ENCODE results near the gene TEX22.

TEX22 gene

DNA sequence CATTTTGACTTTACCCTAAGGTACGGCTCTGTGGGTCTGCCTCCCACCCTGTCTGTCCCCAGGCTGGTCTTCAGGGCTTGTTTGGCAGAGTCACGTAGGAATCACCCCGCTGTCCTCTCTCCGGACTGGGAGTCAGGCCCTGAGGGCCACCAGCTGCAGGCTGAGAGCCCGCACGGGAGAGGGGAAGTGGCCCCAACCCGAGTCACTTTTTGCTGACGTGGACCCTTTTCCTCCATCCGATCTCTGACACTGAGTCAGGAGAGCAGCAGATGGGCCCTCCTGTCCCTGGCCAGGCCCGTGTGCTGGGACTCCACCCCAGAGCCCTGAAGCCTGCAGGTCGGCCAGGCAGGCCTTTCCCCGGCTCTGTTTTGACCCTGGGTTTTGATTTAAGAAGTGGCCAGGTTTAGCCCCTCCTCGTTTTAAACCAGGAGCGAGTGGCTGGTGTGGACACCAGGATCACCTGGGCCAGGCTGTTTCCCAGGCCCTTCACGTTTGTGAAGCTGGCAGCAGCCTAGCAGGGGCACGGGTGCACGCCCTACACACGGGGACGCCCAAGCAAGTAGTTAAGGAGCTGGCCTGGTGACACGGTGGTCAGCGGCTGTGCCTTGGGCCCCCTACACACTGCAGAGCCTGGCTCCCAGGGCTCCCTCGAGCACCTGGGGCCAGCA lies 12.5 kb upstream of the TEX22 start:
- no peak for DNase-seq

DNA sequence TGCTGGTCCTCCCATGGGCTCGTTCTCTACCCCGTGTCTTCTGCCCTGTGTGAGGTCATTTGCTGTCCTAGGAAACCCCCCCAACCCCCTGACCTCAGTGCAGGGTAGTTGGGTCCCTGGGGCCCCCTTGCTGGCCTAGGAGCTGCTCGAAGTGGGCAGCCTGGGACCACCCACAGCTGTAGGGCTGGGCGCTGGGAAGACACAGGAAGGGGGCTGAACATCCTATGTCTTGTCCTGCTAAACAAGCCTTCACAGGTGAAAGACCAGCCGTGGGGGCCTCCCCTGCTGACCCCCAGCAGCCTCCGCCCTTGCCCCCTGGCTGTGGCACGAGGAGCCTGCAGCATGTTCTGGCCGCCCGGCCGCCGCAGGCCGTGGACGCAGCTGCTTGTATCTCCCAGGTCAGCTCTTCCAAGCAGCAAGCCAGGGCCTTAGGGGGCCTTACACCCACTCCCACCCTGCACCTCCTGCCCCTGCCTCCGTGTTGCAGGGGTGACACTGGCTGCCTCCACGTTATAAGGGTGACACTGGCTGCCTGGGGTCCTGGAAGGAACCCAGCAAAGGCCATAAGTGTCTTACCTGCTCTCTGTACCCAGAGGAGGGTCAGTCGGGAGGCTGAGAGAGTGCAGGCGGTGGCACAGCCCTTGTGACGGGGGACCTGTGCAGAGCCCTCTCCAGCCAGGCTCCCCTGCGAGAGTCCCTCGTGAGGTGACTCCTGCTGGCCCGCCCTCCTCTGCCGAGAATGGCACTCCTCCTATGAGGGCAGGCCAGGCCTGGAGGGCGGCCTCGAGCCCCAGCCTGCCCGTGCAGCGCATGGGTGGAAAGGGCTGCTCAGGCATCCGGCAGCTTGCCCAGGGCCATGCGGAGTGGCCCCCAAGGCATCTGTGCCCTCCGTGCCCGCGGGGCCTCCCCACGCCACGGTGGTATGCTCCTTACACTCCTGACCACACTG lies 11.5 kb upstream of the TEX22 start:
- no peak for DNase-seq

DNA sequence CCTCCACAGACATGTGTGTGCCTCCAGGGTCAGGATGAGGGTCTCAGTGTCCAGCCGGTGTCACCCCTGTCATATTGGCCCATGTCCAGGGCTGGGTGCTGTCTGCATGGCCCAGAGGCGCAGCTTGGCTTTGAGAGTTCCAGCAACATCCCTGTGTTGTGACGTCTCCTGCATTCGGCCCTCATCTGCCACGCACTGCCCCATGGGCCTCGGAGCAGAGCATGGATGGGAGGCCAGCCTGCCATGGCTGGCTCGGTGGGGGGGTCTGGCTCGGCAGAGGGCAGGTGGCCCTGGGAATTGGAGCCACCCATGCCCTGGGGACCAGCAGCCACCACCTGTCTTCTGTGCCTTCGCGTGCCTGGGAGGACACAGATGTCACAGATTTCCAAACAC lies 10.8 kb upstream of the TEX22 start:
- DNase-seq: no peak

DNA sequence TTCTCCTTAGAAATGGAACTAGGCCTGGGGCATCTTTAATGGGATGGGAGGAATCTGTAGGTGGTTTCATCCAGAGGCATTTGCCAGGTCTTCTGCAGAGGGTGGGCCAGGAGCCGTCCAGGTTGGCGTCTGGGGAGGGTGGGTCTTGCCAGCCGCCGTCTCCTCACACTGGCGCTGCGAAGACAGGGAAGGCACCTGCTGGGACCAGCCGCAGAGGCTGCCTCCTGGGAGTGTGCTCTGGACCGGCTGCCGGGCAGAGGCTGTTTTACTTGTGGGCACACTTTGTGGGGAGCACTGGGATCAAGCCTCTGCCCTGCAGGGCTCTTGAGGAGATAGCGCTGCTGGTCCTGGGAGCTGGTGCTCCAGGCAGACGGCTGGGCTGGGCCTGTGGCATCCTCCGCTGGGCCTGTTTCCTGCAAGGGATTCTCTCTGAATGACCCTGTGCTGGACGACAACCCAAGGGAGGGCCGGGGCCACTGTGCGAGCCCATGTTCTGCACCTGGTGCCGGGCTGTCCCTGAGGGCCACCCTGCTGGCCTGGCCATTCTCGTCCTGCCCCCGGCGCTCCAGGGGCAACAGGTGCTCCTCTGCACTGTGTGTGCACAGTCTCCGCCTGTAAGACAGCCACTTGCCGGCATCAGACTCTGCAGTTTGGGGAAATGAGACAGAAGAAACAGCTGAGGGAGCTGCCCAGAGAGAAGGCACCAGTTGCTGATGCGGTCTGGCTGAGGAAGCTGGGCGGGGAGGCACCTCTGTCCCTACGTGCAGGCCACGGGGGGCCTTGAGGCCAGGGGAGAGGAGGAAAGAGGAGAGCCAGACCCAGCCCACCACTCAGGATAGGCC lies 10.0 kb upstream of the TEX22 start:
- DNase-seq: no peak

DNA sequence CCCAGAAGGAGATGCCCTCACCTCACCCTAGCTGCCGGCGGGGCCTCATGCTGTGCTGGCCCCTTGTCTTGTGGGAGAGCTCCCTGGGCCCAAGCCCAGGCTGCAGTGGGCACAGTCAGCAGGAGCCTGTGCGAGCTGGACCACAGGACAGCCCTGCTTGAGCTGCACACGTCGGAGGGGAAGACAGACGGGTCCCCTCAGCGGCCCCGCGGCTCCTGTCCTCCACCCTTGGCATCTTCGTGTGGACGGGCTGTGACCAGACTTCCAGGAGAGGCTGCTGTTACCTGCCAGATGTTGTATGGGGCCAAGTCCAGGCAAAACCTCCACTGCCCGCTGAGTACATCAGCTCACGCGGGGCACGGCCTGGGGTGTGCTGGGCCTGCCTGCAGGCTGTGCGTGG lies 9.4 kb upstream of the TEX22 start:
- DNase-seq: no peak

DNA sequence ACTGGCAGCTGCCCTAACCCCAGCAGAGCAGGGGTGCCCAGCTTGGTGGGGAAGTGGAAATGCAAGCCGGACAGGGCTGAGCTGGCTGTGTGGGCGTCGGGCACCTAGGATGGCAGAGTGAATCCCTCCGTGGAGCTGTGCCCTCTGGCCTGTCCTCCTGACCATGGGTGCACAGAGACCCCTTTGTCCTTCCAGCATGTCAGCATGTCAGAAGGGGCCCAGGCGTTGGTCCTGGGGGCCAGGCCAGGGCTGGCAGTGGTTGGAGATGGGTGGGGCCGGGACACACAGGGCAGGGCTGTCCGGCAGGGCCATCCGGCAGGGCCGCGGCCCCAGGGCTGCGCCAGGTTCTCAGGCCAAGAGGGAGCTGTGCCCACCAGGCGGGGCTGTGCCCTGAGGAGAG lies 8.8 kb upstream of the TEX22 start:
- no peak for DNase-seq

DNA sequence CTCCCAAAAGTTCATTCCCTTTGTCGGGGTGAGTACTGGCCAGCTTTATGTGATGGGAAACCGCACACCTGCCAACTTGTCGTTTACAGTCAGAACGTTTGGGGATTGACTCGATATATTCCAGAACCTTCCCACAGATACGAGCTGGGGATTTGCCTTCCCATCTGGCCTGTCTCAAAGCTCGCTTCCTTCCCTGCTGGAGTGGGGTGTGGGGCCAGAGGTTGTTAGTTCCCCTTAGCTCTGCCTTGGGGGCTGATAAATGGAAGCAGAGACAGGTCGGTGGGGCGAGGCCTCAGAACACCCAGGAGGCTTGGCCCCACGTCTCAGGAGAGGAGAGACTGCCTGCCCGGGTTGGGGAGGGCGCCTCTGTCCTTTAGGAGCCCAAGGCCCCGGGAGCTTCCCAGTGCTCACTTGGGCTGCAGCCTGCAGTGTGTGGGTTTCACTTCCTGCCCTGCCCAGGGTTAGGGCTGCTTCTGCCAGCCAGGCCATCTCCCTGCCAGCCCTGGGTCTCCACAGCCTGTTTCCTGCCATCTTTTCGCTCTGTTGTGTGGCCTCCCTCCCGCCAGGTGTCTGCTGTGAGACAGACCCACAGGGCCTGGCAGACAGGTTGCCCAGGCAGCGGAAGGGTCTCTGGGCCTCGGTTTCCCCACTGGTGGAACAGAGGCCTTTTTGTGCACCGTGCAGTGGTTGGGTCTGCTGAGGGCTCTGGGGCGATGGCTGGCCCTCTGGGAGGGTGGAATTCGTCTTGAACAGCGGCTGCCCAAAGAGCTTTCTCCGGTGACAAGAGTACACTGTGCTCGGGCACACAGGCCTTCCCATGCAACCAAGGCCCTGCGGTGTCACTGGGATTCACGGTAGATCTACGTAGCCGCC lies 8.1 kb upstream of the TEX22 start:
- no peak for DNase-seq

DNA sequence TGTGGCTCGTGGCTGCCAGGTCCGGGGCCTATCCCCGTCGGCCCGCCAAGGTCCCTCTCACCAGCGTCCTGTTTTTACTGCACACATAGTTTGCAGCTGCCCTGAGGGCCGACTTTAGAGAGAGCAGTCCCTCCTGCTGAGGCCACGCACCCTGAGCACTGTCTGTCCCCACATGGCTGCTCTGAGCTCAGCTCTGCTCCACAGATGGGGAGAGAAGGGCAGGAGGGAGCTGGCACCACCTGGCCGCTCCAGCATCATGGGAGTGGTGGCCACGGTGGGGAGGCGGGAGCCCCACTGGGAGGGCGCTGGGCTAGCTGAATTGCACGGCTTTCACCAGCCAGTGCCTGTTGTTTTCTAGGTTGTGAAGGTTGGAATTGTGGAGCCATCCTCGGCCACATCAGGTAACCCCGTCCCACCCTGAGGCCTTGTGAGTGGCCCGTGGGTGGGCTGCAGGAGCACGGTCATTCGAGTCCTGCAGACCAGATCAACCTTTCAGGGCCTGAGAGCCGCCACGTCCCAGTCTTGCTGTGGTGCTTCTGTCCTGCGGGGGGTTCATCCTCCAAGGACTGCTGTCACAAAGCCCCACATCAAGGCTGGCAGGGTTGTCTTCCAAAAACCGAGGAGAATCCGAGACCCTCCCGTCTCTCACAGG lies 7.4 kb upstream of the TEX22 start:
- no peak for DNase-seq

DNA sequence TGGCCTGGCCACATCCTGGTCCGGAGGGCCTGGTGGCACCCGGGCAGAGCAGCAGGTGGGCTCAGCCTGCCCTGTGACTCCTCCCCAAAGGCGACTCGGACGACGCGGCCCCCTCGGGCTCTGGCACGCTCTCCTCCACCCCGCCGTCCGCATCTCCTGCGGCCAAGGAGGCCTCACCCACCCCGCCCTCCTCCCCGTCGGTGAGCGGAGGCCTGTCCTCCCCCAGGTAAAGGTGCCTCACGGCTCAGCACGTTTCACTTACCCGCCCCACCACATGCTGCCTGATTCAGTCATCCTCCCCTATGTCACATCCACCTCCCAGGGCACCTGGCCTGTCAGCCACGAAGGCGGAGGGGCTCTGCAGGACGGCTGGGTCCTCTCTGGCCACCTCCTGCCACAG lies 6.8 kb upstream of the TEX22 start:
- DNase-seq: no peak

DNA sequence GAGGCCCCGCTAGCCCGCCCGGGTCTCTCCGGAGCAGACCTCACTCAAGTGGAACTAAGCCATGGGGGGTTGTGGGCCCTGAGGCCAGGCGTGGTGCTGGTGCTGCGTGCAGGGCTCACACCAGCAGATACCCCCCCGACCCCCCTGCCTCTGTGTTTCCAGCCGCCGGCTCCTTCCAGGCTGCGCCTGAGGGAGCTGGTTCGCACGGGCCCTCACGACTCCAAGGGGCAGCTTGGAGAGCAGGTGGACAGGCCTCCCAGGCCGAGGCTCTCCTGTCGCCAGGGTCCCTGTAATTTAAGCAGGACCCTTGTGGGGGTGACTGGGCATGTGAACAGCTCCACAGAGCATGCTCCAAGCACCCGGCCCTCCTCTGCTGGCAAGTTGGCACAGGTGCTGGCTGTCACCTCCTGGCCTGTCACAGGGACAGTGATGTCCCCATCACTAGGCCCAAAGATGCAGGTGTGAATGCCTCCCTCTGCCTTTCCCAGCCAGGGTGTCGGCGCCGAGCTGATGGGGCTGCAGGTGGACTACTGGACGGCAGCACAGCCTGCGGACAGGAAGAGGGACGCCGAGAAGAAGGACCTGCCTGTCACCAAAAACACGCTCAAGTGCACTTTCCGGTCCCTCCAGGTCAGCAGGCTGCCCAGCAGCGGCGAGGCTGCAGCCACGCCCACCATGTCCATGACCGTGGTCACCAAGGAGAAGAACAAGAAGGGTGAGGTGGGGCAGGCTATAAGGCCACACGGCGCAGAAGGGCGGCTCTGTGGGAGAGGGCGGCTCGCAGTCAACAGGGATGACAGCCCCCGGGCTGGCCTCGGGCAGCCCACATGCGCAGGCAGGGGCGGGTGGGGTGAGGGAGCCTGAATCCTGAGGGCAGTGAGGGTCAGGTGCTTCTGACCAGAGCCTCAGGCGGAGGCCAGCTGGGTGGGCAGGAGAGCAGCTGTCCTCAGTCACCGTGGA lies 5.9 kb upstream of the TEX22 start:
- DNase-seq: no peak

DNA sequence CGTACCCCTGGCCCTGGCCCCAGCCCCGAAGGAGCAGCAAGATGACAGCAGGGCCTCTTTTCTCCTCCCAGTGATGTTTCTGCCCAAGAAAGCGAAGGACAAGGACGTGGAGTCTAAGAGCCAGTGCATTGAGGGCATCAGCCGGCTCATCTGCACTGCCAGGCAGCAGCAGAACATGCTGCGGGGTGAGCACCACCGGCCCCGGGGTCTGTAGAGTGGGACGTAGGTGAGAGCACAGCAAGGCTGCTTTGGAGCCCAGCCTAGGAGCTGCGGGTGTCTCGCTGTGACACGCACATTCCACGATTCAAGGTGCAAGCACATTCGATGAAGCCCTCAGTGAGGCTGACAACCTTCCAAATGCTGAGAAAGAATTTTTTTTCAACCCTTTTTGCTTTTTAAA lies 5.2 kb upstream of the TEX22 start:
- no peak for DNase-seq

DNA sequence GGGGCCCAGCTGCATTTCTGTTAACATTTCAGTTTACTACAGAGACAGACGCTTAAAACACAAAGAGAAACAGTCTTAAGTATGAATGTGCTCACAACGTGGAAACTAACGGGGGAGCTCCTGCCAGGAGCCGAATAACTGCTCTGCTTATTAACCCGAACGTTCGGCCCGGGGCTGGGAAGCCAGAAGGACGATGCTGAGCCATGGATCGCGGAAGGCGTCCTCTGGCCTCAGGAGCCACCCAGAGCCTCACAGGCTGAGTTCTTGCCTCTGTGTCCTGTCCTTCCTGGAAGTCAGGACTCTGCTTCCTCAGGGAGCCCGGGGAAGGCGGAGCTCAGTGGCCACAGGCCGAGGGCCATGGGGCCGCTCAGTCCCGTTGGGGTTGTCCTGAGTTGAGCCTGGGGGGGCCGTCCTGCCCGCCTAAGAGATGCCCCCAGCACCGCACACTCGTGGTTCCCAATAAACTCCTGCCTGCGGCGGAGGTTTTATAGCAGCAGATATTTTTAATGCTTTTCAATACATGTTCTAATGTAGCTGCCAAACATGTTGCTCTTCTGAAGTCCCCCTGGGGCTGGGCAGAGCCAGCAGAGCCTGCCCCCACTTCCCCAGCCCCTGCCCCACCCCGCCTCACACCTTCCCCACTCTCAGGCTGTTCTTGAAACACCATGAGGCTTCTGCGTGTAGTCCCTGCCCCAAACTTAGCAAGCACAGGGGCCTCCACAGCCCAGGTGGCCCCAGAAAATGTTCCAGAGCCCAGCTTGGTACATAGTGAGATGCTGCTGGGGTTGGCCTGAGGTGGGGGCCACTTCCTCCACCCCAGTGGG lies 3.4 kb upstream of the TEX22 start:
- DNase-seq: no peak

DNA sequence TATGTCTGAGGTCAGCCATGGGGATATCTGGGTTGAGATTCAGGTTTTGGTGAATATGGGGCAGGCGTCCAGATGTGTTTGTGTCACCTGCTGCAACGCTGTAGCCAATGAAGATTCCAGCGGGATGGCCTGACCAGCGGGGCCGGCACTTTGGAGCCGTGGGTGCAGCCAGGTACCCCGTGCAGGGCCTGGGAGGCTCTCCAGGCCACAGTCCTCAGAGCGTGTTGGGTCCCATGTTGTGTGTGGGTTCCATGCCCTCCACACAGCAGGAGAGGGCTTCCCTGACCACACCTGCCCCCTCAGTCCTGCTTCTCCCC lies 2.8 kb upstream of the TEX22 start:
- DNase-seq: no peak

DNA sequence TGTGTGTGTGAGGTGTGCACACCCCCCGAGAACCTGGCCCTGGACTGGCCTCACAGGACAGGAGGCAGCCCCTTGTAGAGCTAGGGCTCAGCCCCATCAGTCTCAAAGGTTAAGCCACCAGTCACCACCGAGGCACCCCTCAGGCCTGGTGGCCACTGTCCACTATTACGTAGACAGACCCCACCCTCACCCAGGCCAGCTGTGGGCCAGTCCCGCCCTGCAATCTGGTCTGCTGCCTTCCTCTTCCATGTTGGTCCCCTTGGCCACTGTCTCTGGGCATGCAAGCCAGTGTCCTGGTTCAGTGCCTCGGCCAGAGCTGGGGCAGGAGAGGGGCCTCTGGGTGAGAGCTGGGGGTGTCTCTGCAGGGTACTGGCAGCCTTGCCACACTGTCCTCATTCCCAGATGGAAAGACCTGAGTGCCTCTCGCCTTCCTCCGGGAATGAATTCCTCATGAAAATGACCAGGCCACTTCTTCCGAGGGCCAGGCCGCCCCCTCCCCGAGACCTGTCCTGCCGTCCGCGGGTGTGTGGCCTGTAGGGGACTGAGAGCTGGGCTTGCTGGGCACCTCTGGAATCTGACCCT lies 897 bp upstream of the TEX22 start:
- no peak for DNase-seq

DNA sequence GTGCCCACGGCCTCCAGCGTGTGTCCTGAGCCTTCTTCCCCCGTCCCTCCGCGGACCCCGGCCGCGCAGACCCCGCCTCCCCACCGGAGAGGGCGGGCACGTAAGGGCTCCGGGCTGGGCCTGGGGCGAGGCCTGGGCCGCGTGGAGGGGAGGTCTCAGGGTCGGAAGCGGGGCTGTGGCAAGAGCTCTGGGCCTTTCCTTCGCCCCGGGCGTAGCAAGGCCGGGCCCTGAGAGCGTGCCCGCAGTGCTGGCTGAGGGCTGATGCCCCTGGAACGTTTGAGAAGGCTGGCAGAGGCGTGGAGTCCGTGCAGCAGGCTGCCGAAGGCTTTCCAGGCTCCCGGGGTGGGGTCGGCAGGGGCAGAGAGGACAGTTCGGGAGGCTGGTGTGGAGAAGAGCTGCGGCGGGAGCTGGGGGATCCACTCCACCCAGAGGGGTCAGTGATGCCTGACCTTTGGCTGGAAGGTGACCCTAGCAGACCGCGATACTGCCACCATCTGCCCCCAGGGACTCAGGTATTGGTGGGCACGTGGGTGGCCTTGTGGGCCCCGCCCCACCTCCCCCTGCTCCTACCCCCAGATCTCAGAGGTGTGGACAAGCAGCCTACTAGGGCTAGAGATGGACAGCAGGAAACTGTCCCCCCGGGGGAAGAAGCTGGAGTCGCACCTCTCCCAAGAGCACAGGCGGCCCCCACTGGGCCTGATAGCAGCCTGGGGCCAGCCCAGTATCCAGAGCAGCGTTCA lies 558 bp downstream of the TEX22 start:
- no peak for DNase-seq

DNA sequence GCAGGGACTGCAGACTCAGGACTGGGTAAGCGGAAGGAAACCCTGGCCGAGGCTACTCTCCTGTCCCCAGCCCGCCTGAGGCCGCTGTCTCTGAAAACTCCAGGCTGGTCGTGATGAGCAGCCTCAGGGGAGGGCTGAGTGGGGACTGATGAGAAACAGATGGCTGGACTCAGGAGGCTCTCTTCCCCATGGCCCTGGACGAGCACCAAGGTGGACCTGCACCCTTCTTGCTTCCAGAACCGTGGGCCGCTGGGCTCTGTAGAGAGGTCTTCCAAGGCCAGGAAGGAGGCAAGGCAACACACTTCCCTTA lies 1.1 kb downstream of the TEX22 start:
- no peak for DNase-seq

DNA sequence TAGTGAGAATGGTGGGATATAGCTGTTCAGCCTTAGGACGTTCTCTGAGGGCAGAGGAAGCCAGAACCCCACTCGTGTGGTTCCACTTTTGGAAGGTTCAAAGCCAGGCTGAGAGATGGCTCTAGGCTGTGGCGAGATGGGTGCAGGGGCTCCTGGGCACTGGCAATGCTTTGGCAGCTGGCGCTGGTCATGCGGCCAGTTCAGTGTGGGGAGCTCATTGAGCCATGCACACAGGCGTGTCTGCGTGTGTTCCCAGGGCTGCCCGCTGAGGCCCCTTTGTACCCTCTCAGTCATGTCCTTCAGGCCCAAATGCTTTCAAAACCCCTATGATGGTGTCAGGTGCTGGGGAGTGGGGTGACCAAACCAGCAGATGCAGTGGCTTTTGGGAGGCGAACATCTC lies 1.7 kb downstream of the TEX22 start:
- DNase-seq: no peak

DNA sequence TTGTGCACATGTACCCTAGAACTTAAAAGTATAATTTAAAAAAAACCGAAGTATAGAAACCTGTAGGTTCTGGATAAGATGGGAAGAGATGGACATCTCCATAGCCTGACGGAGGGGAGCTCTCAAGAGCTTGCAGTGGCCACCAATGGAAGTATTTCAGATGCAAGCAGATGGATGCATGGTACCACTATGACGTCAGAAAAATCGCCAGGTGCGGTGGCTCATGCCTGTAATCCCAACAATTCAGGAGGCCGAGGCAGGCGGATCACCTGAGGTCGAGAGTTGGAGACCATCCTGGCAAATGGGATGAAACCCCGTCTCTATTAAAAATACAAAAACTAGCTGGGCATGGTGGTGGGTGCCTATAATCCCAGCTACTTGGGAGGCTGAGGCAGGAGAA lies 3.4 kb downstream of the TEX22 start:
- no peak for DNase-seq

DNA sequence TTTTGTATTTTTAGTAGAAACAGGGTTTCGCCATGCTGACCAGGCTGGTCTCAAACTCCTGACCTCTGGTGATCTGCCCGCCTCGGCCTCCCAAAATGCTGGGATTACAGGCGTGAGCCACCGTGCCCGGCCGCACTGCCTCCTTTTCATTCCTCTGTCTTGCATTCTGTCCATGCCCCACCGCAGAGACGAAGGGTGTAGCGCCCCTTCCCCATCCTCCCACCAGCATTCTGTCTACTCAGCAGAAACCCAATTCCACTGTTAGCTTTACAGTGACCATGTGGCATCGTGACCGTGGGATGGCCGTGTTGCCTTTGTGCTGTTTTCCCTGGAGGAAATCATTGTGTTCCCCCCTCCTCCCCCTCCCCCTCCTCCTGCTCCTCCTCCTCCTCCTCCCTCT lies 10.3 kb downstream of the TEX22 start:
- DNase-seq: no peak

Data from activated CD4-positive, alpha-beta T cell treated with anti-CD3 and anti-CD28 coated beads, Interleukin-2, amount 50 U/mL, for 4 hours (primary cell).